ENCODE results near the gene CELF2. TPM values are rescaled to one million over a fixed set of nuclear protein-coding genes. Genes with fewer than 3 reads are reported as not detected.
"Not testable (repeated sequence)": the region's sequence is repeated elsewhere in the genome, so short reads cannot be mapped to it uniquely, and the experiment has no call there.

Gene CELF2
- total and polyA plus RNA-seq, 9 of the 15 experiments (the other 6 are each of a cell fraction or from before 2014, with no cell fraction given) = 4.0 to 20.3 (median 11.1) TPM

GRCh38 chr10:11123892-11124291 lies 106.2 kb downstream of the CELF2 start:
- H3K9me3 ChIP-seq (replicated peaks; ENCODE audit: control insufficient read depth, insufficient read depth, low read depth, low read length); H3K4me2 ChIP-seq (ENCODE audit: insufficient read depth, low read length); H2AFZ ChIP-seq (ENCODE audit: low read depth, low read length); H3K9ac ChIP-seq (ENCODE audit: insufficient read depth in 1 of 2, low read depth in 2 of 2, low read length in 2 of 2); H3K79me2 ChIP-seq (ENCODE audit: control insufficient read depth, insufficient read depth, low read length); CTCF ChIA-PET (ENCODE audit: low intra/inter-chr PET ratio); BruUV-seq (replicated peaks); H3K27ac ChIP-seq (ENCODE audit: extremely low read depth, low read depth, low read length); in situ Hi-C loops (cut with MboI); H4K20me1 ChIP-seq (replicated peaks; ENCODE audit: control insufficient read depth, insufficient read depth, low read length); H3K36me3 ChIP-seq (ENCODE audit: control insufficient read depth, insufficient read depth, low read length); H3K9me1 ChIP-seq (ENCODE audit: control insufficient read depth, insufficient read depth, low read length); H3K27me3 ChIP-seq (ENCODE audit: control insufficient read depth in 2 of 2, insufficient read depth in 2 of 2, low read length in 2 of 2); intact Hi-C loops (cut with micrococcal nuclease); POLR2A ChIA-PET; FAIRE-seq; H3K4me1 ChIP-seq (replicated peaks in 1 of 2; ENCODE audit: control insufficient read depth in 2 of 2, insufficient read depth in 2 of 2, low read length in 2 of 2); H3K4me3 ChIP-seq; DNase-seq (ENCODE audit: extremely low read depth in 1 of 4, low spot score in 3 of 4); ATAC-seq: not testable (repeated sequence)
- 18% methylated on average over 2 of the region's 2 CpGs for WGBS (ENCODE audit: insufficient coverage, low coverage, missing lambda C conversion rate)
- TF ChIP-seq ZNF431 (CRISPR knock-in tag; IDR thresholded peaks at IDR 0.05) = peak; percentile 80

GRCh38 chr10:11125004-11125403 lies 107.3 kb downstream of the CELF2 start:
- no peak overlapping the region for H3K4me3 ChIP-seq
- no peaks in the 10 kb centered on the region for H3K9me3 ChIP-seq (replicated peaks; ENCODE audit: control insufficient read depth, insufficient read depth, low read depth, low read length)
- intact Hi-C loops (cut with micrococcal nuclease) (no loop called here), in situ Hi-C loops (cut with MboI) (no loop called here)
- BruUV-seq (replicated peaks) = no TSS peak
- no peak overlapping the region for H3K27ac ChIP-seq (ENCODE audit: extremely low read depth, low read depth, low read length)
- H3K9me1 ChIP-seq (ENCODE audit: control insufficient read depth, insufficient read depth, low read length) = no peaks in the 10 kb centered on the region
- peaks cover 2 to 5% of the 10 kb centered on the region in 2 experiments; a peak in 3 of 5 replicates for H3K27me3 ChIP-seq (ENCODE audit: control insufficient read depth in 2 of 2, insufficient read depth in 2 of 2, low read length in 2 of 2)
- no peak for ATAC-seq
- H3K9ac ChIP-seq (ENCODE audit: insufficient read depth in 1 of 2, low read depth in 2 of 2, low read length in 2 of 2) = no peak overlapping the region
- WGBS (ENCODE audit: insufficient coverage, low coverage, missing lambda C conversion rate) = 20% methylated on average over 3 of the region's 3 CpGs
- DNase-seq (ENCODE audit: extremely low read depth in 1 of 4, low spot score in 3 of 4) = no peak
- ChIA-PET POLR2A (no interaction called here), CTCF (ENCODE audit: low intra/inter-chr PET ratio) (no interaction called here)
- H3K79me2 ChIP-seq (ENCODE audit: control insufficient read depth, insufficient read depth, low read length) = no peaks in the 10 kb centered on the region
- H3K36me3 ChIP-seq (ENCODE audit: control insufficient read depth, insufficient read depth, low read length) = no peaks in the 10 kb centered on the region
- FAIRE-seq = no peak
- H3K4me2 ChIP-seq (ENCODE audit: insufficient read depth, low read length) = no peak overlapping the region
- no peak overlapping the region for H2AFZ ChIP-seq (ENCODE audit: low read depth, low read length)
- H4K20me1 ChIP-seq (replicated peaks; ENCODE audit: control insufficient read depth, insufficient read depth, low read length) = no peaks in the 10 kb centered on the region
- no peaks in the 10 kb centered on the region for H3K4me1 ChIP-seq (replicated peaks in 1 of 2; ENCODE audit: control insufficient read depth in 2 of 2, insufficient read depth in 2 of 2, low read length in 2 of 2)
- TF ChIP-seq ZNF695 (CRISPR knock-in tag; IDR thresholded peaks at IDR 0.05) (no peak), ZBTB7A (IDR thresholded peaks at IDR 0.05; ENCODE audit: borderline replicate concordance, control insufficient read depth, low read depth, low read length) (no peak), RB1 (IDR thresholded peaks at IDR 0.05; ENCODE audit: low read depth) (no peak), ZNF77 (CRISPR knock-in tag; IDR thresholded peaks at IDR 0.05) (no peak), ZNF146 (CRISPR knock-in tag; IDR thresholded peaks at IDR 0.05; ENCODE audit: unreplicated experiment) (no peak), SPI1 (IDR thresholded peaks at IDR 0.05; ENCODE audit: borderline replicate concordance, low read depth, low read length) (no peak), FOXP4 (CRISPR knock-in tag; IDR thresholded peaks at IDR 0.05; ENCODE audit: borderline replicate concordance) (no peak), KLF6 (CRISPR knock-in tag; IDR thresholded peaks at IDR 0.05; ENCODE audit: borderline replicate concordance) (no peak), CC2D1A (IDR thresholded peaks at IDR 0.05) (no peak), ZBTB5 (IDR thresholded peaks at IDR 0.05) (no peak), CTBP1 (IDR thresholded peaks at IDR 0.05; ENCODE audit: borderline replicate concordance) (no peak), NR3C1 (CRISPR knock-in tag; IDR thresholded peaks at IDR 0.05) (no peak), RBM17 (IDR thresholded peaks at IDR 0.05; ENCODE audit: borderline replicate concordance, low read depth, low read length) (no peak), SUPT5H (IDR thresholded peaks at IDR 0.05) (no peak)

All from K562 (cell line).